HS-27A (cell line): ENCODE measurements around the gene RIPPLY3.

ENCODE experiments used
- DNase-seq: peaks from one replicate; pipeline ENCODE4 v3.0.0-alpha.2; 2012; ENCODE audit warnings: low read depth, missing footprints

RIPPLY3 gene, protein sequence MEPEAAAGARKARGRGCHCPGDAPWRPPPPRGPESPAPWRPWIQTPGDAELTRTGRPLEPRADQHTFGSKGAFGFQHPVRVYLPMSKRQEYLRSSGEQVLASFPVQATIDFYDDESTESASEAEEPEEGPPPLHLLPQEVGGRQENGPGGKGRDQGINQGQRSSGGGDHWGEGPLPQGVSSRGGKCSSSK

GRCh38 chr21:37006486-37007291 lies at the start of gene RIPPLY3:
Gene RIPPLY3, plus strand, starts transcription at chr21:37006702. Its CDS starts 71 bp downstream, at chr21:37006773.
- no peak for DNase-seq

- DNase-seq: no peak
Observed at GRCh38 chr21:36959020-36959835, 47.3 kb upstream of the RIPPLY3 start.

DNA sequence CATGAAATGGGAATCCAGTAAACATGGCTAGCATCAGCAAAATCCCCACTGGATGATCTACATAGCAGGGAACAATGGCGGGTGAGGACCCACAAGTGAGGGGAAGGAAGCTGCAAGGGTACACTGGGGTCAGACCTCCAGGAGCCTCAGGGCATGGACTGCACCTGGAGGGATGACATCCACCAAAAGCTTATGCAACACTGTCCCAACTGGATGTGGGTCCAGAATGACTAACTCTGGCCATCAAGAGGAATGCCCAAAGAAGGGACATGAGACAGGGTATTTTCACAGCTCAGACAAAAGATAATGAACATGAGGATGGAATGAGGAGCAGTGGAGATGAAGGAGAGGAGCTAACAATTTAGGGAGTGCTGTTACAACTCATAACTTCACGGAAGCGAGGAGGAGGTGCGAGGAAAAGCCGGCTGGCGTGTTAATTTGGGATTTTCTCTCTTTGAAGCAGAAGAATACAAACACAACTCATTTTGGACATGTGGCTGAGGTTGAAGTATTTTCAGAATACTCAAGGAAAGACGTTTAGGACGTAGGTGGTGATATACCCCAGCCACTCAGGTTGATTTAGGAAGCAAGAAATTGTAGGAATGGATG lies 45.7 kb upstream of the RIPPLY3 start:
- DNase-seq: no peak

GRCh38 chr21:36962098-36962780 lies 44.3 kb upstream of the RIPPLY3 start:
- no peak for DNase-seq

GRCh38 chr21:36964398-36964797 lies 42.1 kb upstream of the RIPPLY3 start:
- no peak for DNase-seq

- no peak for DNase-seq
Observed at GRCh38 chr21:36964827-36965719, 41.4 kb upstream of the RIPPLY3 start.

DNA sequence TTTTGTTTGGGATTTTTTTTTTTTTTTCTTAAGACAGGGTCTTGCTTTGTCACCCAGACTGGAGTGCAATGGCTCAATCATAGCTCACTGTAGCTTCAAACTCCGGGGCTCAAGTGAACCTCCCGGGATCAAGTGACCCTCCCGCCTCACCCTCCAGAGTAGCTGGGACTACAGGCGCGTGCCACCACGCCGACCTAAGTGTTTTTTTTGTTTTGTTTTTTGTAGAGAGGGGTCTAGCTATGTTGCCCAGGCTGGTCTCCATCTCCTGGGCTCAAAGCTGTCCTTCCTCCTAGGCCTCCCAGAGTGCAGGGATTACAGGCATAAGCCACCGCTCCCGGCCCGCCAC lies 40.8 kb upstream of the RIPPLY3 start:
- DNase-seq: no peak

DNA sequence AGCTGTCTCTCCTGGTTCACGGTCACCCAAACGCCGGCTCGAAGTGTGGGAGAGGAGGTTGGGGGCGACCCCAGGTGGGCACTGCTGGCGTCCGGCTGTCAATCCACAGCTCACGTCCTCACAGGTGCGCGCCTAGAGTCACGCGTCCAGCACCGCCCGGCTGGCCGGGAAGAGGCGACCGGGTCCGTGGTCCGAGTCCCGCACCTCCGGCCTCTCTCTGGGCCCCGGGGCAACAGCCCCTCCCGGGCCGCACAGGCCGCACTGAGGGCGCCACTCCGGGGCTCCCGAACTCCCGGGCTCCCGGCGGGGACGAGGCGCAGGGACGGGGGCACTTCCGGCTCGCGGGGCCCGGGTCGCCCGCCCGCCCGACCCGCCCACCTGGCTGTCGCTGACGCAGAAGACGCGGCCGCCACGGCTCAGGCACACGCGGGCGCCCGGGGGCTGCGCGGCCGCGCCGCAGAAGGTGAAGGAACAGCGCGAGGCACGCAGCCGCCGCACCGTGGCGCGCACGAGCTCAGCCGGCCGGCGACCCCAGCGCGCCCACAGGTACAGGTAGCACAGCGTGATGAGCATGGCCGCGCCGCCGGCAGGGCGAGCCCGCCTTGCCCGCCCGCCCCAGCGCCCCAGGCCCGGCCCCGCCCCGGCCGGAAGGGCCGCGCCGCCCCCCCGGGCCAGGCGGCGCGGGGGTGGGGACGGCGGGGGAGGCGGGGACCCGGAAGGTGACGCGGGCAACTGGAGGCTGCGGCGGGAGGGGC lies 40.3 kb upstream of the RIPPLY3 start, which contains the start of gene HLCS:
HLCS (minus strand) TSS at position 604 of the 755 bp plus-strand sequence; CDS start at position 573, 31 bp downstream.
- peak; percentile 23 for DNase-seq

DNA sequence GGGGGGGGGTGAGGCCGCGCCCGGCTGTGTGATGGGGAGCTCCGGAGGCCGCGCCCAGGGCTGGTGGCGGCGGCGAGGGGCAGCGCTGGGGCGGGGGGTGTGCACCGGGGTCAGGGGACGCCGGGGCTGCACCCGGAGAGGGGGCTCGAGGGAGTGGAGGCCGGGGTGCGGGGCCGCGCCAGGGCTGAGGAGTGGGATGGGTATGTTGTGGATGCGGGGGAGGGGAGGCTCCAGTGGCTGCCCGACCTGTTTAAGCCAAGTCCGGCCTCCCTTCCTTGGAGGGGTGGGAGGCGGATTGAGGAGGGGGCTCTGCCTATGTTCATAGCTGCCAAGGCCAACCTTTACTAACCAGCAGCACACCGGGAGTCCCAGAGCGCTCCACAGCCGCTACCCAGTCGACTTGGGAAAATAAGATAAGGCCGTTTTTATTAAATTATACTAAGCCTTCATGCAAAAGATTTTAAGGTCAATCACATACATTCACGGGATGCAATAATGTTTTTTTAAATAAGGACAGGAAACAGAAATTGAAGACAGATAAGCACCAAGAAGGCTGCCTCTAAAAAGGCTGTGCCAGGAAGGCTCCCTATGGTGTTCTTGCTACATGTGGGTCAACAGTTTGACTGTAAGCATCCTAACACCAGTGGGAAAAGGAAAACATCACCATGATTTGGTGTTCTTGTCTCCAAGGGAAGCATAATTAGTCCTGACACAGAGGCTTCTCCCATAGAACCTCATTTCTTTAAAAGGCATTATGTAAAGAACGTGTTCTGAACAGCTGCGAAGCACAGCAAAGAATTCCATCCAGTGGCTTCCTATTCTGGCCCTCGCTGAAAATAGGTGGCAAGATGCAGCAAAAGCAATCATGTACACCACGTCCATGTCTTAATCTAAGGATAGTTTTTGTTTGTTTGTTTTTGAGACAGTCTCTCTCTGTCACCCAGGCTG lies 39.4 kb upstream of the RIPPLY3 start:
- DNase-seq: no peak

DNA sequence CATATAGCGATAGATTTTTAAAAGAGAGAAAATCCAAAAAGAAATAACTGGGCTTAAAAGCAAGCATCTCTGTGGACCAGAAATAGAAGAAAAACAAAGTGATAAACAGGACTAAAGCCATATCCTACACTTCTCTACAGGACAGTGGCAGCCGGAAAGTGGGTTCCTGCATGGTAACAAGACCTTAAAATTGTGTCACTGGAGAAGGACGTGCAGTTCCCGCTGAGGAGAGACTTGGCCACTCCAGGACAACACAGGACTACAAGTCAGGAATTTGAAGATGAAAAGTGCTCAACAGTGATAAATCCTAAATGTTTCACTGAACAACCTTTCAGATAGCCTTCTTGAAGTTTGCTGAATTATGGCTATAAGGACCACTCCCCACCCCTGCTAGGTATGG lies 38.1 kb upstream of the RIPPLY3 start:
- DNase-seq: no peak

DNA sequence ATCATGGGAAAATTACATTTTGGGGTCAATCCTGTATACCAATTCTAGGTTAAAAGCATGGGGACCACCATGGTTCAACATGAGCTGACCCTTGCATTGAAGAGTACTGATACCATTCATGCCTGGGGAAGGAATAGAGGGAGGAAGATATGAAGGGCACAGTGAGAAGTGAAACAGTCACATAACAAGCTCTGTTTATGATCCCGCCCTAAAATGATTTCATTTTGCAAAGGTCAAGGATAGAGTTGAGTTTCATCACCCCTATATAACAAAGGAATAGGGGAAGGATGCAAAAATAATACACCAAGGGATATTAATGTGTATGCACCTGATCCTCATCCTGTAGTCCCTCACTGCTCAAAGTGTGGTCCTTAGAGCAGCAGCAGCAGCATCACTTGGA lies 37.5 kb upstream of the RIPPLY3 start:
- DNase-seq: no peak

DNA sequence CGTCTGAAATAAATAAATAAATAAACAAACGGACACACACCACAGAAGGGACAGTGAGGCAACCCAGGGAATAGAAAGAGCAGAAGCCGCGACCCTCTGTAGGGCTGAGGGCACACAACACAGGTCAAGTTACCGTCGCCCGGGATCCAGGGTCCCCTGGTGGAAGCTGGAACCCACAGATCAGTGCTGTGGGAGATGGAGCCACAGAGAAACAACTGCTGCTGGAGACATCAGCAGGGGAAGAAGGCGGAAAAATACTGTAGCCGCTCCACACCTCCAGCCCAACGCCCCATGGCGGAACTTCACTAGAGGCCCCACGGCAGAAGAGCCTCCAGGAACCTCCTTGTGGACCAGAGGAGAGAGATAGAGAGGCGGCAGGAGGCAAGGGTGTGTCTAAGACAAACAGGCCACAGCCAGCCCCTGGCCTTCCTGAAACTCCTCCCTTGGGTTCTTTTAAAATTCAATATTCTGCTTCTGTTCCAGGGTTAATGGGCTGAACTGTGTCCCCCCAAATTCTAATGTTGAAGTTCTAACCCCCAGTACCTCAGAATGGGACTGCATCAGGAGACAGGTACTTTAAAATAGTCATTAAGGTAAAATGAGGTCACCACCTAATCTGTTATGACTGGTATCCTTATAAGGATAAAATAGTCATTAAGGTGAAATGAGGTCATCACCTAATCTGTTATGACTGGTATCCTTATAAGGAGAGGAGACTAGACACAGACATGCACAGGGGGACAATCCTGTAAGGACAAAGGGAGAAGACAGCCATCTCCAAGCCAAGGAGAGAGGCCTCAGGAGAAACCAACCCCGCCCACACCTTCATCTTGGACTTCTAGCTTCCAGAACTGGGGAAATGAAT lies 32.3 kb upstream of the RIPPLY3 start:
- no peak for DNase-seq

DNA sequence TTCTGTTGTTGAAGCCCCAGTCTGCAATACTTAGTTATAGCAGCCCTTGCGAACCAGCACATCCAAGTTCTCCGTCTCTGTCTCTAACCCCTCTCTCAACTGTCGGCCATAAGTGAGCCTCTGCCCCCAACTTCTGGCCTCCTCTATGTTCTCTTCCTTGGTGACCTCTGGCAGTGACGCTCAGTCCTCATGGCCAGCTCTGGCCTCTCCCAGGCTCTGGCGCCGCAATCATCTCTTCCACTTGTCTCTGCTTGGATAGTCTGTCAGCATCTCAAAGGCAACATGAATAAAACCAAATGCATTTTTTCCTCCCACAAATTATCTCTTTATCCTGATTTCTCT lies 31.7 kb upstream of the RIPPLY3 start:
- DNase-seq: no peak

DNA sequence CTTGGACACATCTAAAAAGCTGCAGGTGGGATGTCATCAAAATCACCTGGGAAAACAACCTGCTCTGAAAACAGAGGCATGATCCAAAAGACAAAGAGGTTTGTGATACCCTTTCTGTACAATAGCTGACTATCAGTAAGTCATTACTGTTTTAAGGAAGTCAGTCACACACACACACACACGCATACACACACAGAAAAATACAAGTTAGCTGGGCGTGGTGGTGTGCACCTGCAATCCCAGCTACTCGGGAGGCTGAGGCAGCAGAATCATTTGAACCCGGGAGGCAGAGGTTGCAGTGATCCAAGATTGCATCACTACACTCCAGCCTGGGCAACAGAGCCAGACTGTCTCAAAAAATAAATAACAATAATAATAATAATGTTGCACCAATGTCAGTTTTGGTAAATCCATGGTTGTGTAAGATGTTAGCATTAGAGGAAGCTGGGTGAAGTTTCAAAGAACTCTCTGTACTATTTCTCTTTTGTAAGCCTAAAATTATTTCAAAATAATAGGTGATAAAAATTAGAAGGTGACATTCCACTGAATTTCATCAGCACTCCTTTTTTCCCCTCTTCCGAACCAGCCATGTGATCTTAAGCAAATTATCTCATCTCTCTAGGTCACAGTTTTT lies 30.2 kb upstream of the RIPPLY3 start:
- DNase-seq: no peak

GRCh38 chr21:36976882-36977651 lies 29.4 kb upstream of the RIPPLY3 start:
- peak; percentile 30 for DNase-seq

GRCh38 chr21:36980280-36981048 lies 26.0 kb upstream of the RIPPLY3 start:
- DNase-seq: no peak
